Measurements from ENCODE around the gene PLA1A. TPM values are rescaled to one million over a fixed set of nuclear protein-coding genes. Genes with fewer than 3 reads are reported as not detected.

The PLA1A gene
- total RNA-seq, 1 donor from 2014 or later, result 15.0 TPM

- Histone ChIP-seq H3K27ac (no peak overlapping the region), H3K4me3 (no peak overlapping the region)
Observed at GRCh38 chr3:119653876-119654275, 56.2 kb downstream of the PLA1A start.

DNA sequence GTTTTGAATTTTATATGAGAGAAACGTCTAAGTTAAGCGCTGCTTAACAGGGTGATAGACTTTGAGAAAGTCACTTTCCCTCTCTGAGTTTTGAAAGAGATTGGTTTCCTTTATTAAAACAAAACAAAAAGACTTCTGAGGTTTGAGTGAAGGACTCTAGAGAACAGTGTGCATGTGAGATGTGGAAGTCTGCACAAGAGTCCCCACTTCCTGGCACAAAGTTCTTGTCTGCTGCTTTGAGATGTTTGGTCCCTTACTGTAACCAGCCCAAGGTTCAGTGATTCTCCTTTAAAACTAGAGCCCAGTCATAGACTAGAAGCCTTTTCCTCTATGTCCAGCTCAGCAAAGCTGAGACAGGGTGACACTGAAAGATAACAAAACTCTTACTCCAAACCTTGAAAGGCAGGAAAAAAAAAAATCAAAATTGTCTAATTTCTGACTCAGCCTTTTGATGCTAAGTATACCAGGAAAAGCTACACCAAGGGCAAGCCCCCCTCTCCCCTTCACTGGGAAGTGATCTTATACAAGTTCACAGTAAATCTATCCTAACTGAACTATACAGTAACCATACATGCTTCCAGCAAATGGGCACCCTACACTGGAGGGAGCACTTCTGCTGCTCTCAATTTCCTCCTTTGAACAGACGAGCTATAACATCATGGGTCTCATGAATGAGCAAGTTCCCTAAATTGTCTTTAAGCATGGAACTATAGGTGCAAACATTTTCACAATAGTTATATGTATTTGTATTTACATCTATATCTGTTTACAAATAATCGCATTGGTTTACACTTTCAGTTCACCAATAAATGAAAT, 60.4 kb downstream of the PLA1A start:
- intact Hi-C loops (cut with DNase I), result no loop called here
- TF ChIP-seq, protein P1, sequence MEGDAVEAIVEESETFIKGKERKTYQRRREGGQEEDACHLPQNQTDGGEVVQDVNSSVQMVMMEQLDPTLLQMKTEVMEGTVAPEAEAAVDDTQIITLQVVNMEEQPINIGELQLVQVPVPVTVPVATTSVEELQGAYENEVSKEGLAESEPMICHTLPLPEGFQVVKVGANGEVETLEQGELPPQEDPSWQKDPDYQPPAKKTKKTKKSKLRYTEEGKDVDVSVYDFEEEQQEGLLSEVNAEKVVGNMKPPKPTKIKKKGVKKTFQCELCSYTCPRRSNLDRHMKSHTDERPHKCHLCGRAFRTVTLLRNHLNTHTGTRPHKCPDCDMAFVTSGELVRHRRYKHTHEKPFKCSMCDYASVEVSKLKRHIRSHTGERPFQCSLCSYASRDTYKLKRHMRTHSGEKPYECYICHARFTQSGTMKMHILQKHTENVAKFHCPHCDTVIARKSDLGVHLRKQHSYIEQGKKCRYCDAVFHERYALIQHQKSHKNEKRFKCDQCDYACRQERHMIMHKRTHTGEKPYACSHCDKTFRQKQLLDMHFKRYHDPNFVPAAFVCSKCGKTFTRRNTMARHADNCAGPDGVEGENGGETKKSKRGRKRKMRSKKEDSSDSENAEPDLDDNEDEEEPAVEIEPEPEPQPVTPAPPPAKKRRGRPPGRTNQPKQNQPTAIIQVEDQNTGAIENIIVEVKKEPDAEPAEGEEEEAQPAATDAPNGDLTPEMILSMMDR (IDR thresholded peaks at IDR 0.05), result no peak
- Histone ChIP-seq H3K36me3 (no peaks in the 10 kb centered on the region), H3K27ac (no peak overlapping the region), H3K27me3 (no peaks in the 10 kb centered on the region), H3K4me1 (peaks cover 3 to 21% of the 10 kb centered on the region in 2 donors), H3K9me3 (no peaks in the 10 kb centered on the region), H3K4me3 (peak overlapping the region in 1 of 2 donors; percentile 10)
- no peak for DNase-seq (ENCODE audit: low spot score in 2 of 2)

More at GRCh38 chr3:119653876-119654275, 56.2 kb downstream of the PLA1A start:
- TF ChIP-seq, protein P1 (IDR thresholded peaks at IDR 0.05), result no peak
- peaks cover 0 to 4% of the 10 kb centered on the region in 2 donors for H3K4me1 ChIP-seq
- no peak for DNase-seq (ENCODE audit: low spot score in 2 of 2)
- no peaks in the 10 kb centered on the region for H3K36me3 ChIP-seq
- no peaks in the 10 kb centered on the region for H3K9me3 ChIP-seq
- intact Hi-C loops (cut with DNase I), result no loop called here
- no peaks in the 10 kb centered on the region for H3K27me3 ChIP-seq

- TF ChIP-seq, protein P1 (IDR thresholded peaks at IDR 0.05), result no peak
- intact Hi-C loops (cut with DNase I), result no loop called here
- no peaks in the 10 kb centered on the region for H3K9me3 ChIP-seq
- no peak overlapping the region for H3K27ac ChIP-seq
- no peaks in the 10 kb centered on the region for H3K36me3 ChIP-seq
- no peaks in the 10 kb centered on the region for H3K27me3 ChIP-seq
- peaks cover 3 to 21% of the 10 kb centered on the region in 2 donors for H3K4me1 ChIP-seq
- H3K4me3 ChIP-seq, result peak overlapping the region in 1 of 2 donors; percentile 34
- DNase-seq (ENCODE audit: low spot score in 2 of 2), result no peak
Observed at GRCh38 chr3:119658994-119659393, 61.3 kb downstream of the PLA1A start.

- no peak for DNase-seq (ENCODE audit: low spot score in 2 of 2)
- H3K9me3 ChIP-seq, result no peaks in the 10 kb centered on the region
- no peaks in the 10 kb centered on the region for H3K27me3 ChIP-seq
- H3K4me1 ChIP-seq, result peaks cover 3 to 21% of the 10 kb centered on the region in 2 donors
- no peaks in the 10 kb centered on the region for H3K36me3 ChIP-seq
- H3K4me3 ChIP-seq, result peak overlapping the region in 1 of 2 donors; percentile 34
- TF ChIP-seq, protein P1 (IDR thresholded peaks at IDR 0.05), result no peak
- intact Hi-C loops (cut with DNase I), result no loop called here
- peak overlapping the region; percentile 68 to 72 for H3K27ac ChIP-seq
Observed at GRCh38 chr3:119659606-119660291, 62.1 kb downstream of the PLA1A start.

DNA sequence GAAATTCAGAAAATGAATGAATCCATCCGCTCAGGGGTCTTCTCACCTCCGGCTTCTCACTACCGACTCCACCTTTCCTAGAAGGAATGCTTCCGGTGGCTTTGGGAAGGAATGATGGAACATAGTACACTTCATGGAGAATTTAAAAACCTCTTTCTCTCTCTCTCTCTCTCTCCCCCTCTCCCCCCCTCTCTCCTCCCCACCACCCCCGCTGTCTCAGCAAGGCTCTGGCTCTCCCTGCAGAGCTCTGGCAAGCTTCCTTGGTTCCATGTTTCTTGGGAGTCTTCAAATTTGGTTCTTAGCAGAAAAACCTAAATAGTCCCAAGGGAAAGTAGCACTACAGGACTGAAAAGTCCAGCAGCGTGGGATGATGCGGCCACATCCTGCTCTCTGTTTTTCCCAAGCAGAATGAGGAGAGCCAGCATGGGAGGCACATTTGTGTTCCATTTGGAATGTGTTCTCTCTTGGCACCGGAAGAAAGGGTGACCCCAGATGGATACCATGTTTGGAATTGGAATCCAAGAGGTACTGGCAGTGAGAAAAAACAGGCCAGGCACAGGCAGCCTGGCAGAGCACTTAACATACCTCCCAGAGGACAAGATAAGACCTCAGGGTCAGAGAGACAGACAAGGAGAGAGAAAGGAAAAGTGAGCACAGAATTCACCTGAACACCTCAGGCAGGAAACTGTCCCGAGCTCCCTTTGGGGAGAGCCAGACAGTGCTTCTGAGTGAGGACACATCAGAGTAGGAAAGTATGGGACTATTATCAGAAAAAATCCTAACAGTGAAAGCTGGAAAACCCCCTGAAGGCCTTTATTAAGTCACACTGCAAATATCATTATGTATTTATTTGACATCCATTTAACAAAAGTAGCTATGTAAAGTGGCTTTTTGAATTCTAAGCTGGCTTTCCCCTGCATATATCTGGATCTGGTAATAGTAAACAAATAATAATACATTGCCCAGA, 63.1 kb downstream of the PLA1A start, which contains the start of gene POPDC2:
Gene POPDC2 (minus strand): TSS at position 116 of the 967 bp plus-strand sequence. CDS start 166 bp downstream, outside the sequence.
- H3K4me1 ChIP-seq, result peaks cover 3 to 21% of the 10 kb centered on the region in 2 donors
- H3K9me3 ChIP-seq, result no peaks in the 10 kb centered on the region
- no peak for DNase-seq (ENCODE audit: low spot score in 2 of 2)
- peak within 1 kb of the TSS in 1 of 2 donors; percentile 34 for H3K4me3 ChIP-seq
- peak within 1 kb of the TSS; percentile 68 to 72 for H3K27ac ChIP-seq
- H3K36me3 ChIP-seq, result no peaks in the 10 kb centered on the region
- intact Hi-C loops (cut with DNase I), result no loop called here
- H3K27me3 ChIP-seq, result no peaks in the 10 kb centered on the region
- TF ChIP-seq, protein P1 (IDR thresholded peaks at IDR 0.05), result no peak

All from ascending aorta (tissue), 2 donors.